ENCODE results near the gene MAPT. TPM values are rescaled to one million over a fixed set of nuclear protein-coding genes. Genes with fewer than 3 reads are reported as not detected.
"Not testable (repeated sequence)": the region's sequence is repeated elsewhere in the genome, so short reads cannot be mapped to it uniquely, and the experiment has no call there.

Gene MAPT
- total RNA-seq, 1 donor from 2014 or later, result under 0.01 TPM

- DNase-seq (ENCODE audit: low read depth in 2 of 2), result no peak
Measured at GRCh38 chr17:45991341-45991740, 97.0 kb downstream of the MAPT start.

- DNase-seq (ENCODE audit: low read depth in 2 of 2), result no peak
Measured at GRCh38 chr17:45992175-45992574, 97.8 kb downstream of the MAPT start.

GRCh38 chr17:45992904-45993303, 98.5 kb downstream of the MAPT start:
- no peak for DNase-seq (ENCODE audit: low read depth in 2 of 2)

- DNase-seq (ENCODE audit: low read depth in 2 of 2), result no peak
Measured at GRCh38 chr17:45993962-45994627, 99.7 kb downstream of the MAPT start.

- DNase-seq (ENCODE audit: low read depth in 2 of 2), result no peak
Measured at GRCh38 chr17:45994987-45995386, 100.6 kb downstream of the MAPT start.

- DNase-seq (ENCODE audit: low read depth in 2 of 2), result no peak
Measured at GRCh38 chr17:45995627-45996270, 101.4 kb downstream of the MAPT start.

GRCh38 chr17:45996282-45996937, 102.1 kb downstream of the MAPT start:
- no peak for DNase-seq (ENCODE audit: low read depth in 2 of 2)

GRCh38 chr17:45997166-45997565, 102.8 kb downstream of the MAPT start:
- DNase-seq (ENCODE audit: low read depth in 2 of 2), result no peak

GRCh38 chr17:45997624-45998023, 103.3 kb downstream of the MAPT start:
- DNase-seq (ENCODE audit: low read depth in 2 of 2), result no peak

GRCh38 chr17:45998987-45999899, 104.9 kb downstream of the MAPT start, which contains the start of gene STH:
Gene STH (plus strand): TSS chr17:45999250. CDS start chr17:45999280, 30 bp downstream.
- DNase-seq (ENCODE audit: low read depth in 2 of 2), result no peak

GRCh38 chr17:45999900-46000290, 105.5 kb downstream of the MAPT start:
- no peak for DNase-seq (ENCODE audit: low read depth in 2 of 2)

GRCh38 chr17:46000292-46000691, 105.9 kb downstream of the MAPT start:
- DNase-seq (ENCODE audit: low read depth in 2 of 2), result no peak

- DNase-seq (ENCODE audit: low read depth in 2 of 2), result no peak
Measured at GRCh38 chr17:46000757-46001156, 106.4 kb downstream of the MAPT start.

- no peak for DNase-seq (ENCODE audit: low read depth in 2 of 2)
Measured at GRCh38 chr17:46001390-46002310, 107.3 kb downstream of the MAPT start.

- peak; percentile 54 to 72 for DNase-seq (ENCODE audit: low read depth in 2 of 2)
Measured at GRCh38 chr17:46002311-46002972, 108.1 kb downstream of the MAPT start.

GRCh38 chr17:46002973-46003316, 108.6 kb downstream of the MAPT start:
- DNase-seq (ENCODE audit: low read depth in 2 of 2), result no peak

- DNase-seq (ENCODE audit: low read depth in 2 of 2), result peak in 1 of 2 donors; percentile 18
Measured at GRCh38 chr17:46003907-46004748, 109.8 kb downstream of the MAPT start.

GRCh38 chr17:46006082-46006481, 111.7 kb downstream of the MAPT start:
- DNase-seq (ENCODE audit: low read depth in 2 of 2), result not testable (repeated sequence)

GRCh38 chr17:46007461-46007965, 113.2 kb downstream of the MAPT start:
- DNase-seq (ENCODE audit: low read depth in 2 of 2), result no peak
